Memory B cell (primary cell): ENCODE results near the gene SLC48A1.

Experiments used
- ATAC-seq: fragments of 150-1000 bp; cut with Tn5 transposase; 2 replicates; pipeline ENCODE4 v1.10.0; 2021; ENCODE audit warnings: low read depth, mild to moderate bottlenecking, moderate library complexity
- DNase-seq, 2 donors: peaks; one replicate each; pipeline ENCODE4 v3.0.0; 2022; ENCODE audit warnings: low spot score in 2 of 2
- H3K27ac Mint-ChIP-seq: one replicate; pipeline ENCODE4 v1.8.0; 2022; ENCODE audit warnings: mild to moderate bottlenecking, moderate library complexity, mixed read lengths
- H3K27me3 Mint-ChIP-seq: one replicate; pipeline ENCODE4 v1.8.0; 2022; ENCODE audit warnings: mixed read lengths
- H3K36me3 Mint-ChIP-seq: one replicate; pipeline ENCODE4 v1.8.0; 2022; ENCODE audit warnings: mild to moderate bottlenecking, mixed read lengths
- H3K4me1 Mint-ChIP-seq: one replicate; pipeline ENCODE4 v1.8.0; 2022; ENCODE audit warnings: mixed read lengths
- H3K4me3 Mint-ChIP-seq: one replicate; pipeline ENCODE4 v1.8.0; 2022; ENCODE audit warnings: mild to moderate bottlenecking, moderate library complexity, mixed read lengths
- H3K9me3 Mint-ChIP-seq: one replicate; pipeline ENCODE4 v1.8.0; 2022; ENCODE audit warnings: mixed read lengths

SLC48A1 gene

GRCh38 chr12:47773858-47774580, 981 bp downstream of the SLC48A1 start:
- Mint-ChIP-seq H3K36me3 (no peaks in the 10 kb centered on the region), H3K4me3 (peak overlapping the region; percentile 92), H3K4me1 (peaks cover 22% of the 10 kb centered on the region), H3K27me3 (no peaks in the 10 kb centered on the region), H3K9me3 (no peaks in the 10 kb centered on the region), H3K27ac (peak overlapping the region; percentile 46)
- DNase-seq (no peak), ATAC-seq (no peak)

GRCh38 chr12:47774663-47775062, 1.6 kb downstream of the SLC48A1 start:
- ATAC-seq = no peak

GRCh38 chr12:47775100-47775911, 2.3 kb downstream of the SLC48A1 start:
- no peak for DNase-seq
- no peak for ATAC-seq
- H3K27ac Mint-ChIP-seq = no peak overlapping the region
- no peaks in the 10 kb centered on the region for H3K9me3 Mint-ChIP-seq
- peaks cover 29% of the 10 kb centered on the region for H3K4me1 Mint-ChIP-seq
- peak overlapping the region; percentile 5 for H3K4me3 Mint-ChIP-seq
- no peaks in the 10 kb centered on the region for H3K27me3 Mint-ChIP-seq
- no peaks in the 10 kb centered on the region for H3K36me3 Mint-ChIP-seq

More at GRCh38 chr12:47774663-47775062, 1.6 kb downstream of the SLC48A1 start:
- peaks cover 28% of the 10 kb centered on the region for H3K4me1 Mint-ChIP-seq
- no peaks in the 10 kb centered on the region for H3K36me3 Mint-ChIP-seq
- no peaks in the 10 kb centered on the region for H3K27me3 Mint-ChIP-seq
- no peak overlapping the region for H3K27ac Mint-ChIP-seq
- no peaks in the 10 kb centered on the region for H3K9me3 Mint-ChIP-seq
- DNase-seq = no peak
- H3K4me3 Mint-ChIP-seq = peak overlapping the region; percentile 92

GRCh38 chr12:47776471-47777143, 3.6 kb downstream of the SLC48A1 start:
- Mint-ChIP-seq H3K27me3 (no peaks in the 10 kb centered on the region), H3K4me1 (peaks cover 29% of the 10 kb centered on the region), H3K9me3 (no peaks in the 10 kb centered on the region), H3K27ac (no peak overlapping the region), H3K4me3 (no peak overlapping the region), H3K36me3 (no peaks in the 10 kb centered on the region)
- no peak for DNase-seq
- ATAC-seq = no peak

GRCh38 chr12:47777151-47777550, 4.1 kb downstream of the SLC48A1 start:
- H3K36me3 Mint-ChIP-seq = no peaks in the 10 kb centered on the region
- DNase-seq = no peak
- ATAC-seq = no peak
- H3K9me3 Mint-ChIP-seq = no peaks in the 10 kb centered on the region
- no peak overlapping the region for H3K27ac Mint-ChIP-seq
- no peak overlapping the region for H3K4me3 Mint-ChIP-seq
- H3K27me3 Mint-ChIP-seq = no peaks in the 10 kb centered on the region
- peaks cover 29% of the 10 kb centered on the region for H3K4me1 Mint-ChIP-seq

GRCh38 chr12:47777741-47778558, 4.9 kb downstream of the SLC48A1 start:
- peaks cover 3% of the 10 kb centered on the region for H3K36me3 Mint-ChIP-seq
- no peak overlapping the region for H3K4me3 Mint-ChIP-seq
- peaks cover 29% of the 10 kb centered on the region for H3K4me1 Mint-ChIP-seq
- H3K9me3 Mint-ChIP-seq = no peaks in the 10 kb centered on the region
- H3K27me3 Mint-ChIP-seq = no peaks in the 10 kb centered on the region
- DNase-seq = no peak
- ATAC-seq = no peak
- no peak overlapping the region for H3K27ac Mint-ChIP-seq

GRCh38 chr12:47778881-47779280, 5.8 kb downstream of the SLC48A1 start:
- Mint-ChIP-seq H3K4me1 (peaks cover 28% of the 10 kb centered on the region), H3K4me3 (no peak overlapping the region), H3K27me3 (no peaks in the 10 kb centered on the region), H3K36me3 (peaks cover 3% of the 10 kb centered on the region), H3K27ac (no peak overlapping the region), H3K9me3 (no peaks in the 10 kb centered on the region)
- no peak for ATAC-seq
- no peak for DNase-seq

GRCh38 chr12:47779301-47779942, 6.4 kb downstream of the SLC48A1 start:
- no peak overlapping the region for H3K27ac Mint-ChIP-seq
- H3K4me1 Mint-ChIP-seq = peaks cover 27% of the 10 kb centered on the region
- H3K36me3 Mint-ChIP-seq = peaks cover 3% of the 10 kb centered on the region
- H3K4me3 Mint-ChIP-seq = no peak overlapping the region
- H3K9me3 Mint-ChIP-seq = no peaks in the 10 kb centered on the region
- ATAC-seq (peak; percentile 94), DNase-seq (peak; percentile 93 to 94)
- no peaks in the 10 kb centered on the region for H3K27me3 Mint-ChIP-seq

- Mint-ChIP-seq H3K27me3 (no peaks in the 10 kb centered on the region), H3K36me3 (peaks cover 5% of the 10 kb centered on the region), H3K9me3 (no peaks in the 10 kb centered on the region), H3K4me3 (no peak overlapping the region), H3K27ac (no peak overlapping the region), H3K4me1 (peaks cover 23% of the 10 kb centered on the region)
- ATAC-seq (no peak), DNase-seq (no peak)
Observed at GRCh38 chr12:47779943-47780504, 7.0 kb downstream of the SLC48A1 start.

- Mint-ChIP-seq H3K27ac (peak overlapping the region; percentile 9), H3K36me3 (peaks cover 15% of the 10 kb centered on the region), H3K9me3 (no peaks in the 10 kb centered on the region), H3K4me1 (peaks cover 13% of the 10 kb centered on the region), H3K4me3 (no peak overlapping the region), H3K27me3 (no peaks in the 10 kb centered on the region)
- ATAC-seq = no peak
- DNase-seq = no peak
Observed at GRCh38 chr12:47781479-47782371, 8.7 kb downstream of the SLC48A1 start.

GRCh38 chr12:47782372-47782770, 9.3 kb downstream of the SLC48A1 start:
- ATAC-seq (no peak), DNase-seq (no peak)
- peaks cover 19% of the 10 kb centered on the region for H3K36me3 Mint-ChIP-seq
- H3K27me3 Mint-ChIP-seq = no peaks in the 10 kb centered on the region
- H3K27ac Mint-ChIP-seq = peak overlapping the region; percentile 42
- H3K9me3 Mint-ChIP-seq = no peaks in the 10 kb centered on the region
- no peak overlapping the region for H3K4me3 Mint-ChIP-seq
- peaks cover 13% of the 10 kb centered on the region for H3K4me1 Mint-ChIP-seq

GRCh38 chr12:47783024-47783755, 10.2 kb downstream of the SLC48A1 start:
- H3K4me1 Mint-ChIP-seq = peaks cover 9% of the 10 kb centered on the region
- H3K9me3 Mint-ChIP-seq = no peaks in the 10 kb centered on the region
- DNase-seq (no peak), ATAC-seq (no peak)
- no peaks in the 10 kb centered on the region for H3K27me3 Mint-ChIP-seq
- peaks cover 27% of the 10 kb centered on the region for H3K36me3 Mint-ChIP-seq
- H3K4me3 Mint-ChIP-seq = no peak overlapping the region
- H3K27ac Mint-ChIP-seq = peak overlapping the region; percentile 42
